Liver (tissue), 9 donors: ENCODE measurements around the gene SNRNP48. TPM values are rescaled to one million over a fixed set of nuclear protein-coding genes. Genes with fewer than 3 reads are reported as not detected.

Source experiments
- DNase-seq: peaks from one replicate; pipeline ENCODE4 v3.0.0-alpha.2; 2017; ENCODE audit warnings: low spot score
- H3K27ac ChIP-seq, 2 donors: one replicate each; pipeline ENCODE4 v1.7.0; 2013; ENCODE audit warnings: inconsistent platforms in 2 of 2, low read length in 2 of 2, control low read depth in 1 of 2, low read depth in 1 of 2, mild to moderate bottlenecking in 1 of 2
- H3K27me3 ChIP-seq, 4 donors: one replicate each; pipeline versions ENCODE4 v1.6.1 to v1.7.0; 2013; ENCODE audit warnings: low read length in 3 of 4, inconsistent platforms in 1 of 4, mild to moderate bottlenecking in 1 of 4, moderate library complexity in 1 of 4; ENCODE audit not compliant: control insufficient read depth in 4 of 4, insufficient read depth in 4 of 4
- H3K36me3 ChIP-seq, 4 donors: one replicate each; pipeline versions ENCODE4 v1.6.1 to v1.7.0; 2013; ENCODE audit warnings: low read length in 3 of 4, mild to moderate bottlenecking in 3 of 4, low read depth in 1 of 4, moderate library complexity in 1 of 4; ENCODE audit not compliant: control insufficient read depth in 4 of 4, insufficient read depth in 3 of 4
- H3K4me1 ChIP-seq, 4 donors: one replicate each; pipeline versions ENCODE4 v1.6.1 to v1.7.0; 2013; ENCODE audit warnings: low read length in 3 of 4, mild to moderate bottlenecking in 3 of 4, moderate library complexity in 1 of 4; ENCODE audit not compliant: control insufficient read depth in 4 of 4, insufficient read depth in 4 of 4
- H3K4me3 ChIP-seq, 3 donors: one replicate each; pipeline versions ENCODE4 v1.6.1 to v1.7.0; 2013; ENCODE audit warnings: low read length in 3 of 3, control low read depth in 1 of 3, low read depth in 1 of 3, mild to moderate bottlenecking in 1 of 3
- H3K9ac ChIP-seq, 2 donors: one replicate each; pipeline ENCODE4 v1.7.0; 2013; ENCODE audit warnings: low read length in 2 of 2, mild to moderate bottlenecking in 2 of 2, moderate library complexity in 2 of 2, control low read depth in 1 of 2, low read depth in 1 of 2
- H3K9me3 ChIP-seq, 4 donors: one replicate each; pipeline versions ENCODE4 v1.6.1 to v1.7.0; 2013; ENCODE audit warnings: low read length in 3 of 4; ENCODE audit not compliant: control insufficient read depth in 4 of 4
- ATF3 ChIP-seq: IDR thresholded peaks from 2 replicates; pipeline ENCODE4 v1.6.1; 2016; ENCODE audit warnings: antibody characterized with exemption
- CTCF ChIP-seq: fragments of 150-350 bp; IDR thresholded peaks from 2 replicates; pipeline ENCODE4 v1.5.1; 2017; ENCODE audit warnings: improper control_type of control experiment, low read depth, low read length; ENCODE audit not compliant: missing input control
- EGR1 ChIP-seq, 2 donors: IDR thresholded peaks; 2 replicates each; pipeline ENCODE4 v1.6.1; 2016 to 2018; ENCODE audit warnings: antibody characterized with exemption in 2 of 2, low read depth in 2 of 2
- FOXA1 ChIP-seq: IDR thresholded peaks from 2 replicates; pipeline ENCODE4 v1.6.1; 2016; ENCODE audit warnings: antibody characterized with exemption
- FOXA2 ChIP-seq: IDR thresholded peaks from 2 replicates; pipeline ENCODE4 v1.6.1; 2016; ENCODE audit warnings: antibody characterized with exemption
- GABPA ChIP-seq, 2 donors: IDR thresholded peaks in 1 of 2; conservative IDR thresholded peaks in 1 of 2; 2 replicates each; pipeline ENCODE4 v1.6.1; 2016; ENCODE audit warnings: antibody characterized with exemption in 2 of 2, mild to moderate bottlenecking in 1 of 2, moderate library complexity in 1 of 2
- HNF4A ChIP-seq, 2 donors: conservative IDR thresholded peaks; 2 replicates each; pipeline ENCODE4 v1.6.1; 2016; ENCODE audit warnings: antibody characterized with exemption in 2 of 2, mild to moderate bottlenecking in 2 of 2
- HNF4G ChIP-seq: IDR thresholded peaks from 2 replicates; pipeline ENCODE4 v1.6.1; 2016; ENCODE audit warnings: antibody characterized with exemption
- MAX ChIP-seq: IDR thresholded peaks from 2 replicates; pipeline ENCODE4 v1.6.1; 2016; ENCODE audit warnings: antibody characterized with exemption
- NR2F2 ChIP-seq: IDR thresholded peaks from 2 replicates; pipeline ENCODE4 v1.6.1; 2016; ENCODE audit warnings: antibody characterized with exemption
- RAD21 ChIP-seq, 2 donors: IDR thresholded peaks; 2 replicates each; pipeline ENCODE4 v1.6.1; 2016; ENCODE audit warnings: antibody characterized with exemption in 2 of 2, mild to moderate bottlenecking in 2 of 2
- REST ChIP-seq: IDR thresholded peaks from 2 replicates; pipeline ENCODE4 v1.6.1; 2016; ENCODE audit warnings: antibody characterized with exemption, mild to moderate bottlenecking
- RXRA ChIP-seq, 2 donors: IDR thresholded peaks; 2 replicates each; pipeline ENCODE4 v1.6.1; 2017 to 2018; ENCODE audit warnings: antibody characterized with exemption in 2 of 2, mild to moderate bottlenecking in 1 of 2
- SP1 ChIP-seq: IDR thresholded peaks from 2 replicates; pipeline ENCODE4 v1.6.1; 2018; ENCODE audit warnings: antibody characterized with exemption, mild to moderate bottlenecking
- TAF1 ChIP-seq: conservative IDR thresholded peaks from 2 replicates; pipeline ENCODE4 v1.6.1; 2016; ENCODE audit warnings: antibody characterized with exemption, mild to moderate bottlenecking
- YY1 ChIP-seq: IDR thresholded peaks from 2 replicates; pipeline ENCODE4 v1.6.1; 2016; ENCODE audit warnings: antibody characterized with exemption, mild to moderate bottlenecking
- ZBTB33 ChIP-seq: IDR thresholded peaks from 2 replicates; pipeline ENCODE4 v1.6.1; 2016; ENCODE audit warnings: antibody characterized with exemption
- WGBS: extraction: QIAGEN DNeasy Blood & Tissue Kit; methylation state at CpG from one replicate; pipeline ENCODE4 v1.1.7; 2013; 5-methylcytosine and 5-hydroxymethylcytosine counted together
- polyA plus RNA-seq, 2 donors: library from polyadenylated mRNA; stranded (reverse) in 1 of 2; unstranded in 1 of 2; fragments of 200-250 nt in 1 of 2; fragments of >200 nt in 1 of 2; fragmentation: Nextera tagmentation in 1 of 2; extraction: Ambion mirVana in 1 of 2; gene quantifications; one replicate each; pipeline versions ENCODE4 v1.2.1 to v1.2.3, GENCODE V29; 2013 to 2015
- total RNA-seq, 2 donors: library from RNA; depleted of rRNA; stranded (reverse); fragments of >200 nt; gene quantifications; one replicate each; pipeline ENCODE4 v1.2.3, GENCODE V29; 2014
- donor health status: healthy.
- donor health status: healthy.
- donor health status: healthy.
- donor health status: healthy.
- donor health status: healthy.

The SNRNP48 gene
- total and polyA plus RNA-seq, 4 donors: 5.0 to 9.7 (median 8.4) TPM

GRCh38 chr6:7628909-7629308 is 38.9 kb downstream of the SNRNP48 start:
- Histone ChIP-seq H3K36me3 (no peaks in the 10 kb centered on the region), H3K27me3 (no peaks in the 10 kb centered on the region), H3K27ac (no peak overlapping the region), H3K9ac (no peak overlapping the region), H3K4me1 (no peaks in the 10 kb centered on the region), H3K9me3 (no peaks in the 10 kb centered on the region), H3K4me3 (no peak overlapping the region)
- DNase-seq: no peak
- no peak for TF ChIP-seq RAD21 (IDR thresholded peaks at IDR 0.05)
- TF ChIP-seq SP1: no peak
- TF ChIP-seq FOXA1: no peak
- no peak for TF ChIP-seq GABPA (IDR thresholded peaks at IDR 0.05 in 1 of 2, conservative IDR thresholded peaks at IDR 0.05 in 1 of 2)
- TF ChIP-seq ZBTB33: no peak
- TF ChIP-seq REST: no peak
- no peak for TF ChIP-seq HNF4G
- no peak for TF ChIP-seq YY1
- TF ChIP-seq TAF1: no peak
- TF ChIP-seq NR2F2: no peak
- no peak for TF ChIP-seq MAX
- TF ChIP-seq CTCF: no peak
- TF ChIP-seq EGR1 (IDR thresholded peaks at IDR 0.05; ENCODE audit: low read depth in 2 of 2): no peak
- no peak for TF ChIP-seq FOXA2
- no peak for TF ChIP-seq ATF3
- no peak for TF ChIP-seq RXRA (IDR thresholded peaks at IDR 0.05)
- WGBS: 91% methylated on average over 11 of the region's 11 CpGs

- no peak overlapping the region for H3K4me3 ChIP-seq
- H3K9ac ChIP-seq: no peak overlapping the region
- H3K4me1 ChIP-seq: no peaks in the 10 kb centered on the region
- TF ChIP-seq HNF4A (conservative IDR thresholded peaks at IDR 0.05) (no peak), NR2F2 (no peak), MAX (no peak), FOXA2 (no peak), FOXA1 (no peak), RAD21 (IDR thresholded peaks at IDR 0.05) (no peak), GABPA (IDR thresholded peaks at IDR 0.05 in 1 of 2, conservative IDR thresholded peaks at IDR 0.05 in 1 of 2) (no peak), RXRA (IDR thresholded peaks at IDR 0.05) (no peak), EGR1 (IDR thresholded peaks at IDR 0.05; ENCODE audit: low read depth in 2 of 2) (no peak), TAF1 (no peak), SP1 (no peak), YY1 (no peak), ZBTB33 (no peak)
- no peak overlapping the region for H3K27ac ChIP-seq
- DNase-seq: no peak
- WGBS: 28% methylated on average over 2 of the region's 2 CpGs
- H3K27me3 ChIP-seq: no peaks in the 10 kb centered on the region
- H3K9me3 ChIP-seq: no peaks in the 10 kb centered on the region
- no peaks in the 10 kb centered on the region for H3K36me3 ChIP-seq
Measured at GRCh38 chr6:7629321-7629720, 39.3 kb downstream of the SNRNP48 start.
